ENCODE results near the gene ATP4A.

The ATP4A gene

DNA sequence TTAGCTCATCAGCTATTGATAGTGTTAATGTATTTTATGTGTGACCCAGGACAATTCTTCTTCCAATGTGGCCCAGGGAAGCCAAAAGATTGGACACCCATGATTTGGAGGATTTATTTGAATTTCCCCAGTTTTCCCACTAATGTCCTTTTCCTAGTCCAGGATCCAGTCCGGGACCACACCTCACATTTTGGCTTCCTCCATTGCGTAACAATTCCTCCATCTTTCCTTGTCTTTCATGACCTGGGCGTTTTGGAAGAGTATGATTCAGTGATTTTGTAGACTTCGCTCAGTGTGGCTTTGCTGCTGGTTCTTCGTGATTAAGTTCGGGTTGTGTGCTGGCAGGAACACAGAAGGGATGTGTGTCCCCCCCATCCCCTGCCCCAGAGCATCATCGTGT lies 3.3 kb upstream of the ATP4A start:
- H3K27ac ChIP-seq (ENCODE audit: low read length): no peak overlapping the region
- no peak overlapping the region for H3K4me3 ChIP-seq (ENCODE audit: low read length in 2 of 2)
- H3K9me3 ChIP-seq (ENCODE audit: control insufficient read depth in 2 of 2, low read length in 2 of 2): no peaks in the 10 kb centered on the region
- H3K4me1 ChIP-seq (ENCODE audit: control insufficient read depth, insufficient read depth, low read length): no peaks in the 10 kb centered on the region
- H3K27me3 ChIP-seq (ENCODE audit: control insufficient read depth in 1 of 2, insufficient read depth in 2 of 2, low read length in 2 of 2): peaks cover 4 to 12% of the 10 kb centered on the region in 2 donors
- no peaks in the 10 kb centered on the region for H3K36me3 ChIP-seq (ENCODE audit: control insufficient read depth in 2 of 2, insufficient read depth in 2 of 2, low read length in 2 of 2)
- H3K9ac ChIP-seq (ENCODE audit: low read length in 2 of 2): no peak overlapping the region

DNA sequence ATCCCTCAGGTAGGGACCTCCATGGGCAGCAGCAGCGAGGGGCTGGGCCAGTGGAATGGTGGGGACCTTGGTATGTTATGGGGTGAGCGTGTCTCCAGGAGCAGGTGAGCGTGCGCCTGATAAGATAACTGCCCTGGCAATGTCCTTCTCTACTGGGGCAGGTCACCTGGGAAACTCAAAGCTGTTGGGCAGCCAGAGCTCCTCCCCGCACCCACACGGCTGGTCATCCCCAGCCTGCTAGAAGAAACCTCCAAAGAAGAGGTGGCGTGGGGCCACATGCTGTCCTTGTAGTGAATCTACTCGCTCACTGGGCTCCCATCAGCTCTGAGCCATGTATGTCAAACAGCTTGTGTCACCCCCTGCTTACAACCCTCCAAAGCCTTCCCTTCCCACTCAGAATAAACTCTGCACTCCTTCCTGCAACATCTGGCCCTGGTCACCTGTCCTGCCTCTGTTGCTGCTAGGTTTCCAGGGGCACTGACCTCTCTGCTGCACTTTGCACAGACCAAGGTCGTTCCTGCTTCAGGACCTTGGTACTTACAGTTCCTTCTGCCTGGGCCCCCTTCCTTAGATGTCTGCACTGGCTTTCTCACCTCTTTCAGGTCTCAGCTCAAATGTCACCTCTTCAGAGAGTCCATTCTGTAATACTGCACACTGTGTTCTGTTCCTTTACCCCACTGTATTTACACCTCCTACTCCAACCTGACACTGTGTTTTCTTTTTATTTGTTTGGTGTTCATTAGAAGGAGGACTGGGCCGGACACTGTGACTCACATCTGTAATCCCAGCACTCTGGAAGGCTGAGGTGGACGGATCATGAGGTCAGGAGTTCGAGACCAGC lies 1.8 kb upstream of the ATP4A start:
- Histone ChIP-seq H3K9ac (ENCODE audit: low read length in 2 of 2) (no peak overlapping the region), H3K9me3 (ENCODE audit: control insufficient read depth in 2 of 2, low read length in 2 of 2) (no peaks in the 10 kb centered on the region), H3K27me3 (ENCODE audit: control insufficient read depth in 1 of 2, insufficient read depth in 2 of 2, low read length in 2 of 2) (peaks cover 7 to 13% of the 10 kb centered on the region in 2 donors)

DNA sequence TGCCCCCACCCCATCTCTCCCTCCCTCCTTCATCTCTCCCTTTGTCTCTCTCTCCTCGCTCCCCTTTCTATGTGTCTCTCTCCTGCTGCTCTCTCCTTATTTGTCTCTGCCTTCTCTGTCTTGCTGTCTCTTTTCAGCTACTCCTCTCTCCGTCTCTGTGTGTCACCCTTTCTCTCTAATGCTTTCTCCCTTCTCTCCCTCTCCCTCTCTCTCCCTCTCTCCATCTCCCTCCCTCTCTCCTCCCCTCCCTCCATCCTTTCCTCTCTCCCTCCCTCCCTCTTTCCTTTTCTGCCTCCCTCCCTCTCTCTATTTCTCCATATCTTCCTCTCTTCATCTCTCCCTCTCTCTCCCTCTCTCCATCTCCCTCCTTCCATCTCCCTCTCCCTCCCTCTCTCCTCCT lies 682 bp downstream of the ATP4A start:
- Histone ChIP-seq H3K27me3 (ENCODE audit: control insufficient read depth in 1 of 2, insufficient read depth in 2 of 2, low read length in 2 of 2) (peaks cover 29 to 31% of the 10 kb centered on the region in 2 donors), H3K9ac (ENCODE audit: low read length in 2 of 2) (no peak overlapping the region)

More for the DNA sequence above, 1.8 kb upstream of the ATP4A start:
- Histone ChIP-seq H3K36me3 (ENCODE audit: control insufficient read depth in 2 of 2, insufficient read depth in 2 of 2, low read length in 2 of 2) (no peaks in the 10 kb centered on the region), H3K27ac (ENCODE audit: low read length) (no peak overlapping the region), H3K4me1 (ENCODE audit: control insufficient read depth, insufficient read depth, low read length) (no peaks in the 10 kb centered on the region), H3K4me3 (ENCODE audit: low read length in 2 of 2) (no peak overlapping the region)

GRCh38 chr19:35562336-35562735 lies 1.1 kb downstream of the ATP4A start:
- Histone ChIP-seq H3K27me3 (ENCODE audit: control insufficient read depth in 1 of 2, insufficient read depth in 2 of 2, low read length in 2 of 2) (peaks cover 29 to 32% of the 10 kb centered on the region in 2 donors), H3K27ac (ENCODE audit: low read length) (no peak overlapping the region), H3K4me1 (ENCODE audit: control insufficient read depth, insufficient read depth, low read length) (peaks cover 6% of the 10 kb centered on the region), H3K9ac (ENCODE audit: low read length in 2 of 2) (no peak overlapping the region), H3K36me3 (ENCODE audit: control insufficient read depth in 2 of 2, insufficient read depth in 2 of 2, low read length in 2 of 2) (no peaks in the 10 kb centered on the region), H3K4me3 (ENCODE audit: low read length in 2 of 2) (no peak overlapping the region), H3K9me3 (ENCODE audit: control insufficient read depth in 2 of 2, low read length in 2 of 2) (no peaks in the 10 kb centered on the region)

More for the DNA sequence above, 682 bp downstream of the ATP4A start:
- Histone ChIP-seq H3K4me1 (ENCODE audit: control insufficient read depth, insufficient read depth, low read length) (peaks cover 5% of the 10 kb centered on the region), H3K27ac (ENCODE audit: low read length) (no peak overlapping the region), H3K9me3 (ENCODE audit: control insufficient read depth in 2 of 2, low read length in 2 of 2) (no peaks in the 10 kb centered on the region), H3K4me3 (ENCODE audit: low read length in 2 of 2) (no peak overlapping the region), H3K36me3 (ENCODE audit: control insufficient read depth in 2 of 2, insufficient read depth in 2 of 2, low read length in 2 of 2) (no peaks in the 10 kb centered on the region)

- Histone ChIP-seq H3K27me3 (ENCODE audit: control insufficient read depth in 1 of 2, insufficient read depth in 2 of 2, low read length in 2 of 2) (peaks cover 29 to 40% of the 10 kb centered on the region in 2 donors), H3K9me3 (ENCODE audit: control insufficient read depth in 2 of 2, low read length in 2 of 2) (no peaks in the 10 kb centered on the region), H3K4me1 (ENCODE audit: control insufficient read depth, insufficient read depth, low read length) (peaks cover 7% of the 10 kb centered on the region), H3K4me3 (ENCODE audit: low read length in 2 of 2) (no peak overlapping the region), H3K9ac (ENCODE audit: low read length in 2 of 2) (no peak overlapping the region), H3K36me3 (ENCODE audit: control insufficient read depth in 2 of 2, insufficient read depth in 2 of 2, low read length in 2 of 2) (no peaks in the 10 kb centered on the region), H3K27ac (ENCODE audit: low read length) (no peak overlapping the region)
Measured at GRCh38 chr19:35561436-35561835, 2.0 kb downstream of the ATP4A start.

DNA sequence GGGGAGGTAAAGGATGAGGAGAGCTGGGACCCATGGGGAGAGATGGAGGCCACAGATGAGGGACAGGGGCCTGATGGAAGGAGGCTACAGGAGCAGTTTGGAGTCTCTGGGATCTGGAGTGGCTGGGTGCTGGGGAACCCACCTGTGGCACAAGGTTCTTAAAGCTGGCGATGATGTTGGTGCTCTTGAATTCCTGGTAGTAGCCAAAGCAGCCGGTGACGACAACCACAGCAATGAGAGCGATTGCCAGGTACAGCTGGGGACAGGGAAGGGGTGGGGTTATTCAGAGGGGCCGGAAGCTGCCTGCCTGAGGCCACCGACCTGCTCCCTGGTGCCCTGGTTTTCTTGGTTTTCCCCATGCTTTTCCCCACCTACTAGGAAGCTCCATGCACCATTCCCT lies 2.8 kb downstream of the ATP4A start:
- no peaks in the 10 kb centered on the region for H3K36me3 ChIP-seq (ENCODE audit: control insufficient read depth in 2 of 2, insufficient read depth in 2 of 2, low read length in 2 of 2)
- no peak overlapping the region for H3K27ac ChIP-seq (ENCODE audit: low read length)
- no peak overlapping the region for H3K4me3 ChIP-seq (ENCODE audit: low read length in 2 of 2)
- H3K4me1 ChIP-seq (ENCODE audit: control insufficient read depth, insufficient read depth, low read length): peaks cover 7% of the 10 kb centered on the region
- peaks cover 29 to 45% of the 10 kb centered on the region in 2 donors for H3K27me3 ChIP-seq (ENCODE audit: control insufficient read depth in 1 of 2, insufficient read depth in 2 of 2, low read length in 2 of 2)
- no peaks in the 10 kb centered on the region for H3K9me3 ChIP-seq (ENCODE audit: control insufficient read depth in 2 of 2, low read length in 2 of 2)
- H3K9ac ChIP-seq (ENCODE audit: low read length in 2 of 2): no peak overlapping the region

GRCh38 chr19:35560271-35560670 lies 3.2 kb downstream of the ATP4A start:
- Histone ChIP-seq H3K27me3 (ENCODE audit: control insufficient read depth in 1 of 2, insufficient read depth in 2 of 2, low read length in 2 of 2) (peaks cover 29 to 46% of the 10 kb centered on the region in 2 donors), H3K27ac (ENCODE audit: low read length) (no peak overlapping the region), H3K4me3 (ENCODE audit: low read length in 2 of 2) (no peak overlapping the region), H3K9me3 (ENCODE audit: control insufficient read depth in 2 of 2, low read length in 2 of 2) (no peaks in the 10 kb centered on the region), H3K36me3 (ENCODE audit: control insufficient read depth in 2 of 2, insufficient read depth in 2 of 2, low read length in 2 of 2) (no peaks in the 10 kb centered on the region), H3K4me1 (ENCODE audit: control insufficient read depth, insufficient read depth, low read length) (peaks cover 7% of the 10 kb centered on the region), H3K9ac (ENCODE audit: low read length in 2 of 2) (no peak overlapping the region)

DNA sequence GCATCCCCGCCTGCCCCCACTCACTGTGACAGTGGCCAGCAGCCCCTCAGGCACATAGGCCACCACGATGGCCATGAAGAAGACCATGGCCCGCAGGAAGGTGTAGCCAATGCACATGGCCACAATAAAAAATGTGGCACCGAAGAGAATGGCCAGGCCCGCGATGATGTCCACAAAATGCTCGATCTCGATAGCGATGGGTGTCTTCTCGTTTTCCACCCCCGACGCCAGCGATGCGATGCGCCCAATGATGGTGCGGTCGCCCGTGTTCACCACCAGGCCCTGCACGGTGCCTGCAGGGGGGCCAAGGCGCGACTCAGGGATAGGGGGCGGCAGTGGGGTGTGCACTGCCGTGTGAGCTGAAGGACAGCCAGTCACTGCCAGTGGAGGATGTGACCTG lies 3.7 kb downstream of the ATP4A start:
- Histone ChIP-seq H3K9me3 (ENCODE audit: control insufficient read depth in 2 of 2, low read length in 2 of 2) (no peaks in the 10 kb centered on the region), H3K27me3 (ENCODE audit: control insufficient read depth in 1 of 2, insufficient read depth in 2 of 2, low read length in 2 of 2) (peaks cover 29 to 46% of the 10 kb centered on the region in 2 donors), H3K4me1 (ENCODE audit: control insufficient read depth, insufficient read depth, low read length) (peaks cover 7% of the 10 kb centered on the region), H3K27ac (ENCODE audit: low read length) (no peak overlapping the region), H3K4me3 (ENCODE audit: low read length in 2 of 2) (no peak overlapping the region), H3K36me3 (ENCODE audit: control insufficient read depth in 2 of 2, insufficient read depth in 2 of 2, low read length in 2 of 2) (no peaks in the 10 kb centered on the region), H3K9ac (ENCODE audit: low read length in 2 of 2) (no peak overlapping the region)

GRCh38 chr19:35559281-35559659 lies 4.2 kb downstream of the ATP4A start:
- Histone ChIP-seq H3K36me3 (ENCODE audit: control insufficient read depth in 2 of 2, insufficient read depth in 2 of 2, low read length in 2 of 2) (no peaks in the 10 kb centered on the region), H3K4me3 (ENCODE audit: low read length in 2 of 2) (no peak overlapping the region), H3K9ac (ENCODE audit: low read length in 2 of 2) (no peak overlapping the region), H3K27me3 (ENCODE audit: control insufficient read depth in 1 of 2, insufficient read depth in 2 of 2, low read length in 2 of 2) (peaks cover 29 to 46% of the 10 kb centered on the region in 2 donors), H3K4me1 (ENCODE audit: control insufficient read depth, insufficient read depth, low read length) (peaks cover 7% of the 10 kb centered on the region), H3K27ac (ENCODE audit: low read length) (no peak overlapping the region), H3K9me3 (ENCODE audit: control insufficient read depth in 2 of 2, low read length in 2 of 2) (no peaks in the 10 kb centered on the region)

GRCh38 chr19:35558400-35559280 lies 4.8 kb downstream of the ATP4A start:
- H3K4me1 ChIP-seq (ENCODE audit: control insufficient read depth, insufficient read depth, low read length): peaks cover 7% of the 10 kb centered on the region
- peak overlapping the region; percentile 46 to 52 for H3K4me3 ChIP-seq (ENCODE audit: low read length in 2 of 2)
- no peaks in the 10 kb centered on the region for H3K9me3 ChIP-seq (ENCODE audit: control insufficient read depth in 2 of 2, low read length in 2 of 2)
- no peak overlapping the region for H3K9ac ChIP-seq (ENCODE audit: low read length in 2 of 2)
- peaks cover 29 to 44% of the 10 kb centered on the region in 2 donors for H3K27me3 ChIP-seq (ENCODE audit: control insufficient read depth in 1 of 2, insufficient read depth in 2 of 2, low read length in 2 of 2)
- no peaks in the 10 kb centered on the region for H3K36me3 ChIP-seq (ENCODE audit: control insufficient read depth in 2 of 2, insufficient read depth in 2 of 2, low read length in 2 of 2)
- H3K27ac ChIP-seq (ENCODE audit: low read length): no peak overlapping the region

Data from stomach smooth muscle (tissue), 2 donors.